Neural crest cell (in vitro differentiated cells): ENCODE measurements around the gene AGPAT4. TPM values are rescaled to one million over a fixed set of nuclear protein-coding genes. Genes with fewer than 3 reads are reported as not detected.

ENCODE experiments used
- DNase-seq: peaks from one replicate; pipeline ENCODE4 v3.0.0; 2021; ENCODE audit warnings: low read depth, mixed read lengths, low spot score
- H3K27ac Mint-ChIP-seq: one replicate; pipeline ENCODE4 v1.8.0; 2021; ENCODE audit warnings: mild to moderate bottlenecking, mixed read lengths; ENCODE audit not compliant: unreplicated experiment
- H3K27me3 Mint-ChIP-seq: 2 replicates; pipeline ENCODE4 v1.8.0; 2021; ENCODE audit warnings: low read depth, mild to moderate bottlenecking, mixed read lengths
- H3K36me3 Mint-ChIP-seq: 2 replicates; pipeline ENCODE4 v1.8.0; 2021; ENCODE audit warnings: low read depth, mild to moderate bottlenecking, mixed read lengths
- H3K4me1 Mint-ChIP-seq: 2 replicates; pipeline ENCODE4 v1.8.0; 2021; ENCODE audit warnings: mixed read lengths
- H3K4me3 Mint-ChIP-seq: one replicate; pipeline ENCODE4 v1.8.0; 2021; ENCODE audit warnings: mild to moderate bottlenecking, mixed read lengths
- H3K9me3 Mint-ChIP-seq: 2 replicates; pipeline ENCODE4 v1.8.0; 2021; ENCODE audit warnings: mixed read lengths
- CTCF ChIP-seq: fragments of 200-600 bp; sonication (generic); conservative IDR thresholded peaks from 2 replicates; pipeline ENCODE4 v1.5.0; 2021; ENCODE audit warnings: antibody characterized with exemption, mild to moderate bottlenecking
- total RNA-seq: library from RNA; stranded (reverse); gene quantifications from 2 replicates; pipeline ENCODE4 v1.2.1, GENCODE V29; 2021

AGPAT4 gene
- total RNA-seq, 1 donor from 2014 or later: 37.6 TPM

- H3K9me3 Mint-ChIP-seq: no peaks in the 10 kb centered on the region
- no peak for DNase-seq
- H3K36me3 Mint-ChIP-seq: peaks cover 38% of the 10 kb centered on the region
- peaks cover 10% of the 10 kb centered on the region for H3K4me1 Mint-ChIP-seq
- no peak overlapping the region for H3K27ac Mint-ChIP-seq
- no peaks in the 10 kb centered on the region for H3K27me3 Mint-ChIP-seq
- no peak overlapping the region for H3K4me3 Mint-ChIP-seq
- no peak for TF ChIP-seq CTCF
These were observed 133.3 kb downstream of the AGPAT4 start for GRCh38 chr6:161140554-161140875.

- Mint-ChIP-seq H3K4me3 (no peak overlapping the region), H3K27me3 (no peaks in the 10 kb centered on the region), H3K9me3 (no peaks in the 10 kb centered on the region), H3K36me3 (peaks cover 42% of the 10 kb centered on the region), H3K4me1 (peaks cover 15% of the 10 kb centered on the region), H3K27ac (no peak overlapping the region)
- DNase-seq: no peak
- TF ChIP-seq CTCF: no peak
These were observed 133.9 kb downstream of the AGPAT4 start for GRCh38 chr6:161139766-161140553.

GRCh38 chr6:161139304-161139765 is 134.5 kb downstream of the AGPAT4 start:
- no peak overlapping the region for H3K27ac Mint-ChIP-seq
- peaks cover 45% of the 10 kb centered on the region for H3K36me3 Mint-ChIP-seq
- no peak overlapping the region for H3K4me3 Mint-ChIP-seq
- no peaks in the 10 kb centered on the region for H3K27me3 Mint-ChIP-seq
- H3K4me1 Mint-ChIP-seq: peaks cover 17% of the 10 kb centered on the region
- H3K9me3 Mint-ChIP-seq: no peaks in the 10 kb centered on the region
- TF ChIP-seq CTCF: no peak
- no peak for DNase-seq

GRCh38 chr6:161138543-161139303 is 135.1 kb downstream of the AGPAT4 start:
- no peak for DNase-seq
- H3K27me3 Mint-ChIP-seq: no peaks in the 10 kb centered on the region
- TF ChIP-seq CTCF: no peak
- peak overlapping the region; percentile 50 for H3K27ac Mint-ChIP-seq
- H3K9me3 Mint-ChIP-seq: no peaks in the 10 kb centered on the region
- peak overlapping the region; percentile 15 for H3K4me3 Mint-ChIP-seq
- peaks cover 47% of the 10 kb centered on the region for H3K36me3 Mint-ChIP-seq
- H3K4me1 Mint-ChIP-seq: peaks cover 17% of the 10 kb centered on the region

- no peak for TF ChIP-seq CTCF
- Mint-ChIP-seq H3K27me3 (no peaks in the 10 kb centered on the region), H3K36me3 (peaks cover 46% of the 10 kb centered on the region), H3K27ac (no peak overlapping the region), H3K9me3 (no peaks in the 10 kb centered on the region), H3K4me1 (peaks cover 17% of the 10 kb centered on the region), H3K4me3 (peak overlapping the region; percentile 15)
- no peak for DNase-seq
These were observed 135.9 kb downstream of the AGPAT4 start for GRCh38 chr6:161137839-161138542.
